Colonic mucosa (tissue), 4 donors: ENCODE results near the gene ADK. TPM values are rescaled to one million over a fixed set of nuclear protein-coding genes. Genes with fewer than 3 reads are reported as not detected.

Source experiments
- DNase-seq: peaks from one replicate; pipeline ENCODE4 v3.0.0-alpha.2; 2020
- H3K27ac ChIP-seq: fragments of 200-600 bp; one replicate; pipeline ENCODE4 v1.8.0; 2021
- H3K27me3 ChIP-seq: fragments of 200-600 bp; one replicate; pipeline ENCODE4 v1.8.0; 2021
- H3K36me3 ChIP-seq: fragments of 200-600 bp; one replicate; pipeline ENCODE4 v1.8.0; 2021
- H3K4me1 ChIP-seq: fragments of 200-600 bp; one replicate; pipeline ENCODE4 v1.8.0; 2021; ENCODE audit warnings: mild to moderate bottlenecking
- H3K4me3 ChIP-seq: fragments of 200-600 bp; one replicate; pipeline ENCODE4 v1.8.0; 2021
- H3K9ac ChIP-seq, 2 donors: one replicate each; pipeline ENCODE4 v1.7.0; 2013; ENCODE audit warnings: control low read depth in 2 of 2, low read depth in 2 of 2, low read length in 2 of 2
- H3K9me3 ChIP-seq: fragments of 200-600 bp; one replicate; pipeline ENCODE4 v1.8.0; 2021
- intact Hi-C: fragments of 100-400 bp; cut with DNase I; formaldehyde crosslinking; loops from one replicate; pipeline ENCODE4 v1.14.1; 2022
- total RNA-seq, 2 donors: library from RNA; stranded (reverse); fragmentation: NEBNext Ultra II Directional in 1 of 2; extraction: Animal tissue kit (Norgen Biotek cat#: 25700) in 1 of 2; gene quantifications; one replicate each; pipeline ENCODE4 v1.2.1, GENCODE V29; 2021
- TF ChIP-seq, protein P1 (sequence below): fragments of 200-600 bp; IDR thresholded peaks from one replicate; pipeline ENCODE4 v1.8.0; 2022; ENCODE audit warnings: antibody characterized with exemption, mild to moderate bottlenecking
- donor health status: healthy.
- donor health status: DM: no; HTN: no; CAD: no.
- donor health status: DM: no; HTN: no; CAD: no.

ADK gene
- total RNA-seq, 2 donors from 2014 or later, result 20.2 to 27.6 TPM

- DNase-seq, result no peak
- Histone ChIP-seq H3K4me1 (no peaks in the 10 kb centered on the region), H3K27me3 (no peaks in the 10 kb centered on the region), H3K27ac (no peak overlapping the region), H3K4me3 (no peak overlapping the region), H3K9ac (no peak overlapping the region), H3K36me3 (no peaks in the 10 kb centered on the region), H3K9me3 (no peaks in the 10 kb centered on the region)
- TF ChIP-seq, protein P1, sequence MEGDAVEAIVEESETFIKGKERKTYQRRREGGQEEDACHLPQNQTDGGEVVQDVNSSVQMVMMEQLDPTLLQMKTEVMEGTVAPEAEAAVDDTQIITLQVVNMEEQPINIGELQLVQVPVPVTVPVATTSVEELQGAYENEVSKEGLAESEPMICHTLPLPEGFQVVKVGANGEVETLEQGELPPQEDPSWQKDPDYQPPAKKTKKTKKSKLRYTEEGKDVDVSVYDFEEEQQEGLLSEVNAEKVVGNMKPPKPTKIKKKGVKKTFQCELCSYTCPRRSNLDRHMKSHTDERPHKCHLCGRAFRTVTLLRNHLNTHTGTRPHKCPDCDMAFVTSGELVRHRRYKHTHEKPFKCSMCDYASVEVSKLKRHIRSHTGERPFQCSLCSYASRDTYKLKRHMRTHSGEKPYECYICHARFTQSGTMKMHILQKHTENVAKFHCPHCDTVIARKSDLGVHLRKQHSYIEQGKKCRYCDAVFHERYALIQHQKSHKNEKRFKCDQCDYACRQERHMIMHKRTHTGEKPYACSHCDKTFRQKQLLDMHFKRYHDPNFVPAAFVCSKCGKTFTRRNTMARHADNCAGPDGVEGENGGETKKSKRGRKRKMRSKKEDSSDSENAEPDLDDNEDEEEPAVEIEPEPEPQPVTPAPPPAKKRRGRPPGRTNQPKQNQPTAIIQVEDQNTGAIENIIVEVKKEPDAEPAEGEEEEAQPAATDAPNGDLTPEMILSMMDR, result no peak
- intact Hi-C loops, result no loop called here
Measured at GRCh38 chr10:74300666-74301065, 149.6 kb downstream of the ADK start.

- Histone ChIP-seq H3K36me3 (no peaks in the 10 kb centered on the region), H3K9me3 (no peaks in the 10 kb centered on the region), H3K27ac (no peak overlapping the region), H3K4me1 (no peaks in the 10 kb centered on the region), H3K9ac (no peak overlapping the region), H3K27me3 (no peaks in the 10 kb centered on the region), H3K4me3 (no peak overlapping the region)
- TF ChIP-seq, protein P1, result no peak
- intact Hi-C loops, result no loop called here
- no peak for DNase-seq
Measured at GRCh38 chr10:74305730-74306129, 154.7 kb downstream of the ADK start.

- Histone ChIP-seq H3K27ac (no peak overlapping the region), H3K9me3 (no peaks in the 10 kb centered on the region), H3K4me1 (no peaks in the 10 kb centered on the region), H3K27me3 (no peaks in the 10 kb centered on the region), H3K4me3 (no peak overlapping the region), H3K36me3 (no peaks in the 10 kb centered on the region), H3K9ac (no peak overlapping the region)
- TF ChIP-seq, protein P1, result no peak
- intact Hi-C loops, result no loop called here
- DNase-seq, result no peak
Measured at GRCh38 chr10:74306227-74306982, 155.4 kb downstream of the ADK start.

GRCh38 chr10:74307061-74307651, 156.1 kb downstream of the ADK start:
- no peak overlapping the region for H3K9ac ChIP-seq
- H3K4me1 ChIP-seq, result no peaks in the 10 kb centered on the region
- H3K36me3 ChIP-seq, result no peaks in the 10 kb centered on the region
- no peaks in the 10 kb centered on the region for H3K27me3 ChIP-seq
- H3K27ac ChIP-seq, result no peak overlapping the region
- intact Hi-C loops, result no loop called here
- no peak overlapping the region for H3K4me3 ChIP-seq
- no peaks in the 10 kb centered on the region for H3K9me3 ChIP-seq
- TF ChIP-seq, protein P1, result no peak
- no peak for DNase-seq

DNA sequence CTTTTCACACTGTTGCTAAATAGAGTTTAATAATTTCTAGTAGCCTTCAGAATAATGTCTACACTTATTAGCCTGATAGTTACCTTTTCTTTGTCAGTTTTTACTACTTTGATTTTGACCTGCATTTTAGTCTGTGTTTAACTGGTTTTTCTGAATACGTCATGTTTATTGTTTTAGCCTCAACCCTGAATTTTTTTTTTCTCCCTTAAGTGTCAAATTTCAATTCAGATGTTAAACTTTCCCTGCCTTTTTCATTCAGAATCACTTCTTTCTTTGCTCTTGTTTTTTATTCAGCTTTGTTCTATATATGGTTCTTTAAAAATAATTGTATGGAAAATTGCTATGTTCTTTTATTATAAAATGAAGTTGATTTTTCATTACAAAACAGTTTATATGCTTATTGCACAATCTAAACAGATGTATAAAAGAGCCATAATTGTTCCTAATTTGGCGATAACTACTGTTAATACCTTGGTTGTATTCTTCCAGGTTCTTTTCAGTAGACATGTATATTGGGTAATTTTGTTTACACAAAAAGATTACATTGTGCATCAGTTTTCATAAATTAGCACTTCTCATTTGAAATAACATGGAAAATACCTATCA, 159.7 kb downstream of the ADK start:
- DNase-seq, result no peak
- H3K27me3 ChIP-seq, result no peaks in the 10 kb centered on the region
- no peaks in the 10 kb centered on the region for H3K4me1 ChIP-seq
- H3K36me3 ChIP-seq, result no peaks in the 10 kb centered on the region
- H3K9ac ChIP-seq, result no peak overlapping the region
- H3K27ac ChIP-seq, result no peak overlapping the region
- no peak overlapping the region for H3K4me3 ChIP-seq
- TF ChIP-seq, protein P1, result no peak
- intact Hi-C loops, result no loop called here
- no peaks in the 10 kb centered on the region for H3K9me3 ChIP-seq
